ENCODE results near the gene TFRC. TPM values are rescaled to one million over a fixed set of nuclear protein-coding genes. Genes with fewer than 3 reads are reported as not detected.
"Not testable (repeated sequence)": the region's sequence is repeated elsewhere in the genome, so short reads cannot be mapped to it uniquely, and the experiment has no call there.

The TFRC gene
- total and polyA plus RNA-seq, 4 donors: 60.8 to 159 (median 83.3) TPM

GRCh38 chr3:196026059-196026458 is 55.8 kb downstream of the TFRC start:
- not testable (repeated sequence) for H3K27me3 ChIP-seq (ENCODE audit: control insufficient read depth, insufficient read depth, low read length); H3K4me3 ChIP-seq (ENCODE audit: low read depth, low read length); H3K27ac ChIP-seq (ENCODE audit: low read depth, low read length); H3K36me3 ChIP-seq (ENCODE audit: control insufficient read depth, insufficient read depth, low read length); H3K9me3 ChIP-seq (ENCODE audit: control insufficient read depth, insufficient read depth, low read length); H3K4me1 ChIP-seq (ENCODE audit: control insufficient read depth, insufficient read depth, low read length)
- WGBS (ENCODE audit: insufficient coverage): 26% methylated on average over 8 of the region's 10 CpGs
- DNase-seq (ENCODE audit: low read depth in 4 of 6, low spot score in 6 of 6): peak in 1 of 6 donors; percentile 4

GRCh38 chr3:196024968-196025367 is 56.9 kb downstream of the TFRC start:
- 95% methylated on average over 3 of the region's 12 CpGs for WGBS (ENCODE audit: insufficient coverage)
- Histone ChIP-seq H3K4me3 (ENCODE audit: low read depth, low read length) (no peak overlapping the region), H3K27ac (ENCODE audit: low read depth, low read length) (no peak overlapping the region), H3K36me3 (ENCODE audit: control insufficient read depth, insufficient read depth, low read length) (no peaks in the 10 kb centered on the region), H3K27me3 (ENCODE audit: control insufficient read depth, insufficient read depth, low read length) (no peaks in the 10 kb centered on the region), H3K9me3 (ENCODE audit: control insufficient read depth, insufficient read depth, low read length) (no peaks in the 10 kb centered on the region), H3K4me1 (ENCODE audit: control insufficient read depth, insufficient read depth, low read length) (no peaks in the 10 kb centered on the region)
- no peak for DNase-seq (ENCODE audit: low read depth in 4 of 6, low spot score in 6 of 6)

- Histone ChIP-seq H3K4me1 (ENCODE audit: control insufficient read depth, insufficient read depth, low read length) (no peaks in the 10 kb centered on the region), H3K27ac (ENCODE audit: low read depth, low read length) (no peak overlapping the region), H3K4me3 (ENCODE audit: low read depth, low read length) (no peak overlapping the region), H3K36me3 (ENCODE audit: control insufficient read depth, insufficient read depth, low read length) (no peaks in the 10 kb centered on the region), H3K9me3 (ENCODE audit: control insufficient read depth, insufficient read depth, low read length) (no peaks in the 10 kb centered on the region), H3K27me3 (ENCODE audit: control insufficient read depth, insufficient read depth, low read length) (no peaks in the 10 kb centered on the region)
- DNase-seq (ENCODE audit: low read depth in 4 of 6, low spot score in 6 of 6): no peak
- no CpG with 5 or more reads among the region's 8 CpGs for WGBS (ENCODE audit: insufficient coverage)
Observed at GRCh38 chr3:196023947-196024346, 57.9 kb downstream of the TFRC start.

GRCh38 chr3:196022499-196022878 is 59.4 kb downstream of the TFRC start:
- WGBS (ENCODE audit: insufficient coverage): 82% methylated on average over 7 of the region's 8 CpGs
- not testable (repeated sequence) for H3K27me3 ChIP-seq (ENCODE audit: control insufficient read depth, insufficient read depth, low read length); H3K9me3 ChIP-seq (ENCODE audit: control insufficient read depth, insufficient read depth, low read length); H3K27ac ChIP-seq (ENCODE audit: low read depth, low read length); DNase-seq (ENCODE audit: low read depth in 4 of 6, low spot score in 6 of 6); H3K4me3 ChIP-seq (ENCODE audit: low read depth, low read length); H3K4me1 ChIP-seq (ENCODE audit: control insufficient read depth, insufficient read depth, low read length); H3K36me3 ChIP-seq (ENCODE audit: control insufficient read depth, insufficient read depth, low read length)

GRCh38 chr3:196020373-196020772 is 61.5 kb downstream of the TFRC start:
- Histone ChIP-seq H3K36me3 (ENCODE audit: control insufficient read depth, insufficient read depth, low read length) (no peaks in the 10 kb centered on the region), H3K9me3 (ENCODE audit: control insufficient read depth, insufficient read depth, low read length) (no peaks in the 10 kb centered on the region), H3K27me3 (ENCODE audit: control insufficient read depth, insufficient read depth, low read length) (no peaks in the 10 kb centered on the region), H3K27ac (ENCODE audit: low read depth, low read length) (no peak overlapping the region), H3K4me3 (ENCODE audit: low read depth, low read length) (no peak overlapping the region), H3K4me1 (ENCODE audit: control insufficient read depth, insufficient read depth, low read length) (no peaks in the 10 kb centered on the region)
- WGBS (ENCODE audit: insufficient coverage): 85% methylated on average over 2 of the region's 3 CpGs
- no peak for DNase-seq (ENCODE audit: low read depth in 4 of 6, low spot score in 6 of 6)

GRCh38 chr3:196019576-196019975 is 62.3 kb downstream of the TFRC start:
- not testable (repeated sequence) for H3K36me3 ChIP-seq (ENCODE audit: control insufficient read depth, insufficient read depth, low read length); H3K9me3 ChIP-seq (ENCODE audit: control insufficient read depth, insufficient read depth, low read length); DNase-seq (ENCODE audit: low read depth in 4 of 6, low spot score in 6 of 6); H3K4me3 ChIP-seq (ENCODE audit: low read depth, low read length); H3K27ac ChIP-seq (ENCODE audit: low read depth, low read length); H3K4me1 ChIP-seq (ENCODE audit: control insufficient read depth, insufficient read depth, low read length); H3K27me3 ChIP-seq (ENCODE audit: control insufficient read depth, insufficient read depth, low read length)
- WGBS (ENCODE audit: insufficient coverage): 76% methylated on average over 9 of the region's 12 CpGs

- H3K4me1 ChIP-seq (ENCODE audit: control insufficient read depth, insufficient read depth, low read length); DNase-seq (ENCODE audit: low read depth in 4 of 6, low spot score in 6 of 6); H3K27ac ChIP-seq (ENCODE audit: low read depth, low read length); H3K27me3 ChIP-seq (ENCODE audit: control insufficient read depth, insufficient read depth, low read length); H3K4me3 ChIP-seq (ENCODE audit: low read depth, low read length); H3K9me3 ChIP-seq (ENCODE audit: control insufficient read depth, insufficient read depth, low read length); H3K36me3 ChIP-seq (ENCODE audit: control insufficient read depth, insufficient read depth, low read length): not testable (repeated sequence)
- WGBS (ENCODE audit: insufficient coverage): 100% methylated on average over 3 of the region's 5 CpGs
Observed at GRCh38 chr3:196018159-196018558, 63.7 kb downstream of the TFRC start.

GRCh38 chr3:196016485-196016884 is 65.4 kb downstream of the TFRC start:
- Histone ChIP-seq H3K27ac (ENCODE audit: low read depth, low read length) (no peak overlapping the region), H3K9me3 (ENCODE audit: control insufficient read depth, insufficient read depth, low read length) (no peaks in the 10 kb centered on the region), H3K4me1 (ENCODE audit: control insufficient read depth, insufficient read depth, low read length) (no peaks in the 10 kb centered on the region), H3K4me3 (ENCODE audit: low read depth, low read length) (no peak overlapping the region), H3K36me3 (ENCODE audit: control insufficient read depth, insufficient read depth, low read length) (no peaks in the 10 kb centered on the region), H3K27me3 (ENCODE audit: control insufficient read depth, insufficient read depth, low read length) (no peaks in the 10 kb centered on the region)
- WGBS (ENCODE audit: insufficient coverage): no CpG with 5 or more reads among the region's 2 CpGs
- no peak for DNase-seq (ENCODE audit: low read depth in 4 of 6, low spot score in 6 of 6)

- no peaks in the 10 kb centered on the region for H3K27me3 ChIP-seq (ENCODE audit: control insufficient read depth, insufficient read depth, low read length)
- H3K4me3 ChIP-seq (ENCODE audit: low read depth, low read length): no peak overlapping the region
- no peak overlapping the region for H3K27ac ChIP-seq (ENCODE audit: low read depth, low read length)
- DNase-seq (ENCODE audit: low read depth in 4 of 6, low spot score in 6 of 6): no peak
- H3K4me1 ChIP-seq (ENCODE audit: control insufficient read depth, insufficient read depth, low read length): no peaks in the 10 kb centered on the region
- no peaks in the 10 kb centered on the region for H3K36me3 ChIP-seq (ENCODE audit: control insufficient read depth, insufficient read depth, low read length)
- no CpG with 5 or more reads among the region's 1 CpG for WGBS (ENCODE audit: insufficient coverage)
- no peaks in the 10 kb centered on the region for H3K9me3 ChIP-seq (ENCODE audit: control insufficient read depth, insufficient read depth, low read length)
Observed at GRCh38 chr3:196016059-196016458, 65.8 kb downstream of the TFRC start.

GRCh38 chr3:196013587-196014487 is 68.1 kb downstream of the TFRC start:
- DNase-seq (ENCODE audit: low read depth in 4 of 6, low spot score in 6 of 6): no peak
- Histone ChIP-seq H3K4me1 (ENCODE audit: control insufficient read depth, insufficient read depth, low read length) (no peaks in the 10 kb centered on the region), H3K27ac (ENCODE audit: low read depth, low read length) (no peak overlapping the region), H3K9me3 (ENCODE audit: control insufficient read depth, insufficient read depth, low read length) (no peaks in the 10 kb centered on the region), H3K4me3 (ENCODE audit: low read depth, low read length) (no peak overlapping the region), H3K36me3 (ENCODE audit: control insufficient read depth, insufficient read depth, low read length) (no peaks in the 10 kb centered on the region), H3K27me3 (ENCODE audit: control insufficient read depth, insufficient read depth, low read length) (no peaks in the 10 kb centered on the region)
- 90% methylated on average over 11 of the region's 15 CpGs for WGBS (ENCODE audit: insufficient coverage)

Measured in spinal cord (tissue), 10 donors.